Left hindlimb (tissue), 1 donor: ENCODE measurements around the gene KCNK7.

Experiments
- DNase-seq: peaks from one replicate; pipeline ENCODE4 v3.0.0-alpha.2; 2018

The KCNK7 gene

DNA sequence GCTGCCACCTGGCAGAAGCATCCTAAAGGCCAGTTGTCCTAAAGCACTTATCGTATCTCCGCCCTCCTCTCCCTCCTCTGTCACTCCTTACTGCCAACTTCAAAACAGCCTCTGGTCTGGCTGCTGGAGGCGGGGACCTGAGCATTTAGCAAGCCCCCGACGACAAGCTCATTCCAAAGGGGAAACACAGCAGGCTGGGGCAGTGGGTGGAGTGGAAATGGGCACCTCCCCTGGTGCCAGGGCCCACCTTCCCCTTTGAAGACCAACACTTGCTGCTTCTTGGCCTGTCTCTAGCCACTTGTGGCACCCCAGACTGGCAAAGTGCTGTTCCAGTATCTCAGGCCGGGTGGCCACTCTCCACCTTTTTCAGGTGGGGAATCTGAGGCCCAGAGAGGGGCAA is 14.8 kb upstream of the KCNK7 start:
- DNase-seq = no peak

- DNase-seq = no peak
Measured at GRCh38 chr11:65609665-65610064, 14.1 kb upstream of the KCNK7 start.

- DNase-seq = no peak
Measured at GRCh38 chr11:65609229-65609628, 13.6 kb upstream of the KCNK7 start.

DNA sequence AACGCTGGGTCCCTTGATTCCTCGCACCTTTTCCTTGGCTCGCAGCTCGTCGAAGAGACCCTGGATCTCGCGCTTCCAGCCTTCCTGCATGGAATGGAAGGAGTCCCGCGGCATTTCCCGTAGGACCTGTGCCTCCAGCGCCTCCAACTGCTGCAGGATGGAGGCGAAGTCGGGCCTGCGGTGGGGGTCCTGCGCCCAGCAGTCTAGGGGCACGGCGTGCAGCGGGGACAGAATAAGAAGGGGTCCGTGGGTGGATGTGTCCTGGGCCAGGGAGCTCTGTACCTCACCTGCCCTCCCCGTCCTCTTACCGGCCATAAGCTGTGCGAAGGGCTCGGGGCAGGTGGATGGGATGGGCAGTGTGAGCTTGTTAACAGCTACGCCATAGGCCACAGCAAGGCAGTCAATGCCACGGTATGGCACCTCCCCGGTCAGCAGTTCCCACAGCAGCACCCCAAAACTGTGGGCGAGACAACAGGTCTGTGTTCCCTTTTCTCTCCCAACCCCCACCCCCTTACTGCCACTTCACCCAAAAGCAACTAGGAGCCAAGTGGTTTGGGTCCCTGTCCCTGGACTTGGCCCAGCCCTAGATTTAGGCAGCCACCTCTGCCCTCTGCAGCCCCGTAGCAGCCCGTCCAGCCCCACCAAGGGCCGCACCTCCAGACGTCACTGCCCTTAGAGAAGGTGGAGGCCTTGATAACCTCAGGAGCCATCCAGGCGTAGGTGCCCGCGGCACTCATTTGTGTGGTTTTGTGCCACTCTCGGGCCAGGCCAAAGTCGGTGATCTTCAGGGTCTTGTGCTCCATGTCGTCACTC is 12.2 kb upstream of the KCNK7 start:
- DNase-seq = no peak

- DNase-seq = peak; percentile 97
Measured at GRCh38 chr11:65606876-65607613, 11.4 kb upstream of the KCNK7 start.

GRCh38 chr11:65604258-65604657 is 8.7 kb upstream of the KCNK7 start:
- DNase-seq = no peak

DNA sequence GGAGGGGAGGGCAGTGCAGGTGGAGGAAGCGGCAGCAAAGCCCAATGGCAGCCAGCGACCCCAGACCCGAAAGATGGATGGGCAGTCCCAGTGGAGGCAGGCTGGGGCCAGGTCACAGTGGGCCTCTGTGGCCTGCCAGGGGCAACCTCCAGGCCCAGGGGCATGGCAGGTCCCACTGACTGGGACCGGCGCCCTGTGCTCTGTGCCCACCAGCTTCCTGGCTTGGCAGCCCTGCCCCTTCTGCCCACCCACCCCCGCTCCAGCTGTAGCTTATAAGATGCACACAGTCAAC is 4.3 kb upstream of the KCNK7 start:
- no peak for DNase-seq

GRCh38 chr11:65599216-65599954 is 3.8 kb upstream of the KCNK7 start:
- DNase-seq = no peak

DNA sequence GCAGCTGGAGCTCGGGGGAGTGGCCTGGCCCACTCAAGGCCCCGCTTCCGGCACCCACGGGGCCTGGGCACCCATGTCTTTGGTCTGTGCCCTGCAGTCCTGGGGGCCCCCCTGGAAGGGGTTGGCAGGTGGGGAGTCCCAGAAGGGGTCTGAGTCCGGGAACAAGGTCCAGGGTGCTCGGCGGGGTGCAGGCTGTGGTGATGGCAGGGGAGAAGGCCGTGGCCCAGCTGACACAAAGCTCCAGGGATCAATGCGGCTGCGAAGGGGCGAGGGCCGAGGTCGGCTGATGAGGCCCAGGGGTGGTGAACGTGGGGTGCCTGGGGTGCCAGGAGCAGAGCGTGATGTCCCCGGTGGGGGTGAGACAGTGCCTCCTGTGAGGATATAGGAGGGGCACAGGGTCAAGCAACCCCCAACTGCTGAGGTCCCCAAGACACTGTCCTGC is 2.7 kb upstream of the KCNK7 start:
- no peak for DNase-seq

- DNase-seq = no peak
Measured at GRCh38 chr11:65596520-65596919, 920 bp upstream of the KCNK7 start.

DNA sequence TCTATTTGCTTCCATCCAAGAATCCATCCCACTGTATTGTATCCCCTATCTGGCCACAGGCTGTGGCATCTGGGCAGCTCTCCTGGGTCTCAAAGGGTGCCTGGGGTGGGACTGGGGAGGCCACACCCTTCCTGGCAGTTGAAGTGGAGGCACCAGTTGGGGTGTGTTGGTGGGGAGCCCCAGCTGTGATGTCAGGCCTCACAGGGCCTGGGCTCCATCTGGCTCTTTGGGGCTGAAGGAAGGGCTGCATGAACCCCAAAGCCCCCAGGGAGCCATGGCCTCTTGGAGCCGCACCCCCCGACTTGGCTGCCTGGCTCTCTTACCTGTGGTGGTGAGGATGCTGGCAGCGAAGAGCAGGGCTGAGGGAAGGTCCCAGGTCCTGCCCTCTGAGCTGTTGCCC is 469 bp downstream of the KCNK7 start:
- DNase-seq = no peak

DNA sequence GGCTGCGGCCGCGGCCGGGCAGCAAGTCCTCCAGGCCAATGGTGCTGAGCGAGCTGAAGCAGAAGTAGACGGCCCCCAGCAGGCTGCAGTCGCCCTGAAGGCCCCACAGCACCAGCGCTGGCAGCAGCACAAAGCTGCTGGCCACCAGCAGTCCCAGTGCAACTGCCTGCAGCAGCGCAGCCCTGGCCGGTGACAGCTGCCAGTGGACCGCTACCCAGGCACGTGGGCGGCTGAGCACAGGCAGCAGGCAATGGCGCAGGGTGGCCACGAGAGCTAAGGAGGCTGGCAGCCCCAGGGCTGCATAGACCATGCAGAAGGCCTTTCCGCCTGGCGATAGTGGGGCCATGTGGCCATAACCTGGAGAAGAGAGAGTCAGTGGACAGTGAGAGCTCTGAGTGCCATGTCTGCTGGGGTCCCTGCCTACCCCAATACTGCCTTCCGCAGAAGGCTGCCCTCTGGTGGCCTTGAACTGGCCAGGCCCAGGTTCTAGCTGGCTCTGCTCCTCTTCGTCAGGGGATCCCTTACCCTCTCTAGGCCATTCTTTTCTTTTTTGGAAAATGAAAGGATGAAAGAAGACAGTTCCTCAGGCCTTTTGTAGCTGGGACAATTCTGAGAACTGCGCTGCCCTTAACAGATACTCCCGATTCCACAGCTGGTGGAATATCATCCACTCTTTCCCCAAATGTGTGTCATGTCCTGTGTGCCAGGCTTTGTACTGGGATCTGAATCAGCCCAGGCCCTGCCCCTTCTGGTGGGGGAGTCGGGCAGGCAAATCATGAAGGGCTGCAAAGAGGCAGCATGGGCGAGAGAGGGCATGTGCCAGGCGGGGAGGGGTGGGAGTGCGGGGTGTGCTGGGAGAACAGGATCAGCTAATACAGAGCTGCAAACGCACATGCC is 1.8 kb downstream of the KCNK7 start:
- DNase-seq = no peak

DNA sequence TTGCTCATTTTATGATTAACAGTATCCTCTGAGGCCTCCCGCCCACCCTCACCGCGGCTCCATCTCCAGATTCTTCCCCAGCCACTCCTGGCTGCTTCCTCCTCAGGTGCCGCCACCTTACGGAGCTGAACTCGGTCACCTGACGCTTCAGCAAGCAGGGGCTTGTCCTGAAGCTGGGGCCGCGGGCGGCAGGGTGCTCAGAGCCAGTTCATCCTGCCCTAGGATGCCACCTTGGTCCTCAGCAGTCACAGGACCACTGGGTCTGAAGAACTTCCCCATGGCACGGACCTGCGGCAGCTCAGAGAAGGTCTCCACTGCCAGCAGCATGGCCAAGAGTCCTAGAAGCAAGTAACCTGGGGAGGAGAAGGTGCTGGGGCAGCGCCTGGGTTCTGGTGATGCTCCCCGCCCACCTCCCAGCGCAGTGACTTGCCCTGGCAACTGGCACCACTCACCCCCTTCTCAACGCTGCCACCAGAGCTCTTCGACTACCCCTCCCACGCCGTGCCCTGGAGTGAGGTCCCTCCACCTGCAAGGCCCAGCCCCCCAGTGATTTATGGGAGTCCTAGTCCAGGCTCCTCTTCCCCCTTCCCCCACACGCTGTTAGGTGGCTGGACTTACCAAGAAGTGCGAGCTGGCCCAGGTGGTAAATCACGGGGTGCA is 2.6 kb downstream of the KCNK7 start:
- no peak for DNase-seq

GRCh38 chr11:65591939-65592857 is 3.4 kb downstream of the KCNK7 start:
- DNase-seq = peak; percentile 77

DNA sequence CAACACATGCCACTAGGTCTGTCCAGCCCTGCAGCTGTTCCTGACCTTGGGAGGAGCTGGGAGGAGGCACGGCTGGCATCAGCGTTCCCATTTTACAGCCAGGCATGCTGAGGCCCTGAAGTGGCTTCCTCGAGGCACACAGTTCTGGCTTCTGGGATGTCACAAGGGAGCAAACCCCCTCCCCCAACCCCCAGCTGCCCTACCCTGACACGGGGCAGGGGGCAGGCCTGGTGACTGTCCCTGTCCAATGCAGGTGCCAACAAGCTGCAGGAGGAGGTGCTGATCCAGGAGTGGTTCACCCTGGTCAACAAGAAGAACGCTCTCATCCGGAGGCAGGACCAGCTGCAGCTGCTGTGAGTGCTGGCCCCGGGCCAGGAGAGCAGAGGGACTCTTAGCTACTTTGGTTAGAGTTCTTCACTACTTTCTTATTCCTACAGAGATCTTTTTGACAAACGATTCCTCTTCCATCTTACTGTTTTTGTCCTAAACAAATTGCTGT is 5.3 kb downstream of the KCNK7 start:
- DNase-seq = peak; percentile 79

GRCh38 chr11:65589444-65590239 is 6.0 kb downstream of the KCNK7 start:
- DNase-seq = no peak

DNA sequence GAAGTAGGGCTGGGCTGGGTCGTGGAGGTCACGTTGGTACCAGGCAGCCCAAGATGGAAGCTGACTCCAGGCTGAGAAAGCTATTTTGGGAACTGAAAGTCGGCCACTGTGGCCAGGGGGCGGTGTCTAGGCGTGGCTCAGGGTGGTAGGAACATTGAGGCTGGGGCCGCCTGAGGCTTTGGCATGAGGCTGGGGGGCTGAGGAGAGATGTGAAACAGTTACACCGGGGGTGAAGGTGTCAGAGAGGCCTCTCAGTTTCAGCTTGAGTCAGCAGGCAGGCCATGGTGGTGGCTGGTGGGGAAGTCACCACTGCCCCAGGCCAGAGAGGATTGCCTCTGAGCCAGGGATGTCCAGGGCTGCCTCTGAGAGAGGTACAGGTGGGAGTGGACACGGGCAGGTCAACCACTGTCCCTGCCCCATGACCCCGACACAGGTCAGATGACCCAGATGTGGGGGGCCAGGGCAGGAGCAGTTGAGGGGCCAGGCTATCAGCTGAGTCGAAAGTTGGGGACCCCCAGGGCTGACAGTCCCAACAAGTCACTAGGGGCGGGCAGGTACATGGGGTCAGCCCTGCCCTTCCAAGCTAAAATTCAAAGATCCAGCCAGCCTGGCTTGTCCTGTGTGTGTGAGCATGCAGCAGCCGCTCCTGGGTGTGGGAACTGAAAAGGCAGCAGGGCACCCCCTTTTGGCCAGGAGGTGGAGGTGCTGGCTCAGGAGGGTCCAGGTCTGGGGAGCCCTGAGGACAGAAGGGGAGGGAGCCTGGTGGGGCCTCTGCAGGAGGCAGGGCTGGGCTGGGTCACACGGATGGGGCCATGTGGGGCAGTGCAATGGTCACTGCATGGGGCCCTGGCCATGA is 7.2 kb downstream of the KCNK7 start:
- no peak for DNase-seq

GRCh38 chr11:65586676-65587075 is 8.9 kb downstream of the KCNK7 start:
- no peak for DNase-seq

DNA sequence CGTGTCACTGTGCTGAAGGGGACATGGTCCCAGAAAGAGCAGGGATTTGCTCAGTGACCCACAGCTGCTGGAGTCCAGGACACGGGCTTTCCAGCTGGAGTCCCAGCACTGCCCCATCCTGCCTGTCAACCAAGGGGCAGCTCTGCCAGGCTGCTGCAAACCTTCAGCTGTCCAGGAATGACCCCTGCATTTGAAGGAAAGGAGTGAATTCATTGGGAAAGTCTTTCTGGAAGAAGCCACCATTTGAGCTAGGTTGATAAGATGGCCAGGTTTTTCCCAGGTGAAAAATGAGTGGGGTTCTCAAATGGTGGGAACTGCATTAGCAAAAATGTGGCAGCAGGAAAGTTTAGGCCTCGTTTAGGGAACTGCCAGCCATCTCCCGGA is 9.4 kb downstream of the KCNK7 start:
- DNase-seq = no peak
